ENCODE results near the gene GALNS.
"Not testable (repeated sequence)": the region's sequence is repeated elsewhere in the genome, so short reads cannot be mapped to it uniquely, and the experiment has no call there.

GALNS gene

GRCh38 chr16:88836791-88837190 is 20.0 kb downstream of the GALNS start:
- no peak for DNase-seq (ENCODE audit: low spot score)

GRCh38 chr16:88835818-88836217 is 20.9 kb downstream of the GALNS start:
- DNase-seq (ENCODE audit: low spot score) = no peak

GRCh38 chr16:88835383-88835782 is 21.4 kb downstream of the GALNS start:
- no peak for DNase-seq (ENCODE audit: low spot score)

GRCh38 chr16:88834670-88835069 is 22.1 kb downstream of the GALNS start:
- DNase-seq (ENCODE audit: low spot score) = no peak

GRCh38 chr16:88833086-88833485 is 23.7 kb downstream of the GALNS start:
- no peak for DNase-seq (ENCODE audit: low spot score)

- no peak for DNase-seq (ENCODE audit: low spot score)
These were observed 24.9 kb downstream of the GALNS start for GRCh38 chr16:88831838-88832237.

GRCh38 chr16:88830783-88831182 is 26.0 kb downstream of the GALNS start:
- DNase-seq (ENCODE audit: low spot score) = no peak

- no peak for DNase-seq (ENCODE audit: low spot score)
These were observed 26.5 kb downstream of the GALNS start for GRCh38 chr16:88830258-88830657.

- DNase-seq (ENCODE audit: low spot score) = no peak
These were observed 28.0 kb downstream of the GALNS start for GRCh38 chr16:88828711-88829110.

- no peak for DNase-seq (ENCODE audit: low spot score)
These were observed 29.0 kb downstream of the GALNS start for GRCh38 chr16:88827727-88828126.

GRCh38 chr16:88826070-88826840 is 30.5 kb downstream of the GALNS start:
- no peak for DNase-seq (ENCODE audit: low spot score)

- no peak for DNase-seq (ENCODE audit: low spot score)
These were observed 31.6 kb downstream of the GALNS start for GRCh38 chr16:88825146-88825545.

GRCh38 chr16:88824256-88825077 is 32.3 kb downstream of the GALNS start:
- no peak for DNase-seq (ENCODE audit: low spot score)

GRCh38 chr16:88823646-88824045 is 33.1 kb downstream of the GALNS start:
- not testable (repeated sequence) for DNase-seq (ENCODE audit: low spot score)

GRCh38 chr16:88822281-88823040 is 34.3 kb downstream of the GALNS start:
- no peak for DNase-seq (ENCODE audit: low spot score)

- no peak for DNase-seq (ENCODE audit: low spot score)
These were observed 35.4 kb downstream of the GALNS start for GRCh38 chr16:88821168-88821850.

GRCh38 chr16:88820385-88821025 is 36.2 kb downstream of the GALNS start:
- DNase-seq (ENCODE audit: low spot score) = no peak

- no peak for DNase-seq (ENCODE audit: low spot score)
These were observed 37.6 kb downstream of the GALNS start for GRCh38 chr16:88819126-88819525.

- DNase-seq (ENCODE audit: low spot score) = no peak
These were observed 38.2 kb downstream of the GALNS start for GRCh38 chr16:88818575-88818874.

- no peak for DNase-seq (ENCODE audit: low spot score)
These were observed 38.8 kb downstream of the GALNS start for GRCh38 chr16:88817785-88818574.
